NAMALWA (cell line): ENCODE results near the gene KLK12.
A peak's percentile ranks its signal among the peaks of the same experiment; 100 is the strongest.
"Not testable (repeated sequence)": the region's sequence is repeated elsewhere in the genome, so short reads cannot be mapped to it uniquely, and the experiment has no call there.

Source experiments
- DNase-seq: peaks from one replicate; pipeline ENCODE4 v3.0.0-alpha.2; 2015; ENCODE audit warnings: low spot score

The KLK12 gene

DNA sequence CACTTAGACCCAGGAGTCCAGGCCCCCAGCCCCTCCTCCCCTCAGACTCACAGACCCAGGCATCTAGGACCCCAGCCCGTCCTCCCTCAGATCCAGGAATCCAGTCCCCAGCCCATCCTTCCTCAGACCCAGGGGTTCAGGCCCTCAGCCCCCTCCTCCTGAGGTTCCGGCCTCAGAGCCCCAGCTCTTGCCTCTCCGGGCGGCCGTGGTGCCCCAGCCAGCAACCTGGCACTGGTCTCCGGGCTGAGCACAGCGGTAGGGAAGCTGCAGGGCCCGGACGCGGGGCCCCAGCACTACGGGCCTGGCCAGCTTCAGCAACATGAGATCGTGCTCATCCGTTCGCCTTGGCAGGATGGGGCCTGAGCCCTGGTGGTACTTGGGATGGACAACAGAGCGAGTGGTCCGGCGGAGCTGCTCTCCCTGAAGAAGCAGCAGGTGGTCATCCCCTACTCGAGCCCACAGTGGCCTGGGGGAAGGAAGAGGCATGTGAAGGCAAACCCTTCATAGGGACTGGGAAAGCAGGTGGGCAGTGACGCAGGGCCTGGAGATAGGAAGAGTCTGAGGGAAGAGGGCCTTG is 19.0 kb downstream of the KLK12 start:
- DNase-seq, result no peak

DNA sequence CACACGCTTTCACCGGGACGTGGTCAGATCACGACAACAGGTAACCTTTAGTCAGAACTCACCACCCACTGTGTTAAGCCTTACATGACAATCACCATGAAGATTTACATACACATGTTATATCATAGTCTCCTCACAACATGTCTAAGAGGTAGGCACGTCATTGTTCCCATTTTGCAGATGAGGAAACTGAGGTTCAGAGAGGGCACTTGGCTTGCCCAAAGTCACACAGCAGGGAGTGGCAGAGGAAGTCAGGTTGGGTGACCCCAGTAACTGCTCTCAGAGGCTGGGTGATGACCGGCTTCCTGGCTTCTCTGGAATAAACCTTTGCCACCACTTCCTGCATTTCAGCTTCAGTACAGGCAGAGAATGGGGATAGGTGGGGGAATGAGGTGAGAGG is 20.6 kb downstream of the KLK12 start:
- DNase-seq, result no peak

DNA sequence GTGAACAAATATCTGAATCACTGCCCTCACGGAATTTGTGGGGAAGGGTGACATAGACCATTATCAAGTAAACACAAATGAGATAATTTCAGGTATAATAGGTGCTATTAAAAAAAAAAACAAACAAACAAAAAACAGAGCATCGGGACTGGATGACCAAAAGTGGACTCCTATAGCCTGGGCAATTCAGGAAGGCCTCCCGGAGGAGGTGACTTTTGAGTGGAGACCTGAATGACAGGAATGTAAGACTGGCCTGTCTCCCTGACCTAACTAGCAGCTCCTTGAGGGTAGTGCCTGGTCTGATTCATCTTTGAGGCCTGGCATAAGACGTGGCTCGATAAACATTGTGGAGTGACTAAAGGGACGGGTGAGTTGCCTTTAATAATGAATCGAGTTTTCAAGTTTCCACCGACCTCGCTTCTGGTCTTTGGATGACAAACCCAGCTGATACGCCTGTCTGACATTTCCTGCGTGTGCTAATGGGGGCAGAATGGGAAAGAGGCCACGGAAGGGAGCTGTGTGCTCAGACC is 22.1 kb downstream of the KLK12 start:
- DNase-seq, result no peak

DNA sequence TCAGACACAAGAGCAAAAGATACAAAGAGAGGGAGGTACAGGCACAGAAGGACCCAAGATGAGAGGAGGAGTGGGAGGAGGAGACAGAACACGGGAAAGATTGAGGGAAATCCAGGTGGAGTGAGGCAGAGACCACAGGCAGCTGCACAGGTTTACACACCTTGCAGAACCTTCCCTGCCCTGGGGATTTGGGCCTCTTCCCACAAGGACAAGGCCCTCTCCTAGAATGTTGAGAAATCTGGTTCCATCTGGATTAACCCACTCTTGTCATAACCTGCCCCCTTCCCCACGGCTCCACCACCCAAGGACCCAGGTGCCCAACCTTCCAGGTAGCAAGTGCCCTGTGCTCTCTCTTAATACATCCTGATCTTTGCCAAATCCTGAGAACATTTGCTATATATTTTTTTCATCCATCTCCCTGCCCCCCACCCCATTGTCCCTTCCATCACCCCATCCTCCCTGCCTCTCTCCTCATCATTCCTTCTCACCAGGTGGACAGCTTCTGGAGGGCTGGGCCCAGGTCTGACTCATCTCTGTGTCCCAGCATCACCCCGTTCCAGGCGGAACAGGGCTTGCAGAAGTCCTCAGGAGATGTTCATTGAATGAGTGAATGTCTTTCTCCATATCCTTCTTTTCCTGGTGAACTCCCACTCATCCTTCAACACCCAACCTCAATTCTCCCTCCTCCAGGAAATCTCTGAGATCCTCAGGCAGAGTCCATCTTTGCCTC is 24.6 kb downstream of the KLK12 start:
- no peak for DNase-seq

DNA sequence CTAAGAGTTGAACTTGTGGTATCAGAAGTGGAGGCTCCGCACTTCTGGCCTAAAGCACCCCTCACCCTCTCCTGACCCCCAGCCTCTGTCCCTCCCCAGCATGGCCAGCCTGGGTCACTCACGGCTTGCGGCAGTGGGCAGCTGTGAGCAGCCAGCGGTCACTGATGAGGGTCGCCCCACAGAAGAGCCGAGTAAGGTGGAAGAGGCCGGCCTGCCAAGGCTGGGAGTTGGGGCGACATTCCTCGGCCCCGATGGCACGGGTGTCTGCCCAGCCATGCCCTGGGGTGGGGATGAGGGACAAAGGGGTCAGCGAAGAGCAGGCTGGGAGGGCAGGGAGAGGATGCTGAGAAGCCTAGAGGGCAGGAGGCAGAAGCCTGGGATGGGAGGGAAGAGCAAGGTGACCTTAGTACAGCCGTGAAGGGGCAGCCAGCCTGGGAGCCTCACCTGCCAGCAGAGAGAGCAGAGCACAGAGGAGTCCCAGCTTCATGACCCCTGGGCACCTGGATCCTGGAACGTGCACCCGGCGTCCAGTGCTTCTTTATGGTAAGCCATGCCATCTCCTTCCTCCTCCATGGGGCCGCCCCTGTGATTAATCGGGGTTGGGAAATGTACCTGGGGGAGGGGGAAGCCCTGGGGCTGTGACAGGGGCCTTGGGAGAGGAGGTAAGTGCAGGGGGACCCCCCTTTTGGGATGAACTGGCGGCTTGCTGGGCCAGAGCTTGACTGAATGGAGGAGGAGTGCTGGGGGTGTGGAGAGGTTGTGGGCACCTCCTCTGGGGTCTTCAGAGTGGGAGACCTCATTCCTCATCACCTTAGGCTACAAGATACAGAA is 25.5 kb downstream of the KLK12 start:
- no peak for DNase-seq

DNA sequence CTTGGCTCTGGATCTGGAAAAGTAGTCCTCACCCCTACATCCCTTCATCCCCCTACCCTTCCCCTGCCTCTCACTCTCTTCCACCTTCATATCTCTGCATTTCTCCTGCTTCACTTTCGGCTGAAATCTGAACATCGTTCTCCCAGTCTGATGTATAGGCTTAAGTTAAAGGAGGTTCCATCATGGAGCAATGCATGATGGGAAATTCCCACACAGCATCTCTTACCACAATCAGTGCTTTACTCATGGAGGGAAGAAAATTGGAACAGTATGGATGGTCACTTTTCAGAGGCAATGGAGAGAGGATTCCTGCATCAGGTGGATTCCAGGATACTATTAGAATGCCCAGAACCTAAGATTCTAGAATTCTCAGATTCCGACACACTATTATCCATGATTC is 27.3 kb downstream of the KLK12 start:
- no peak for DNase-seq

DNA sequence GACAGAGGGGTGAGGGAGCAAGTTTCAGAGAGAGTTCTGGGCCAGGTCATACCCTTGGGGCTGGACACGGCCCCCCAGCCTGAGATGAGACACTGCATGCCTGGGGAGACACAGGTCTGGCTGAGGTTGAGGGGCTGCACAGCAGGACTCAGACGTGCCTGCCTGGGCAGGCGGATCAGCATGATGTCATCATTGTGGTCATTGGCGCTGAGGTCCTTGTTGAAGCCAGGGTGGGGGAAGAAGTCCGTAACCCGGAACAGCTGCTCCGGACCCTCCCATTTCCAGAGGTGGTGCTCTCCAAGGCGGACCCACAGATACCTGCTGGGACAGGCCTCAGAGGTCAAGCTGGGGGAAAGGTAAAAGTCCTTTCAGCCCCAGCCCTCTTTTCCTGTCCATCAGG is 28.4 kb downstream of the KLK12 start:
- no peak for DNase-seq

DNA sequence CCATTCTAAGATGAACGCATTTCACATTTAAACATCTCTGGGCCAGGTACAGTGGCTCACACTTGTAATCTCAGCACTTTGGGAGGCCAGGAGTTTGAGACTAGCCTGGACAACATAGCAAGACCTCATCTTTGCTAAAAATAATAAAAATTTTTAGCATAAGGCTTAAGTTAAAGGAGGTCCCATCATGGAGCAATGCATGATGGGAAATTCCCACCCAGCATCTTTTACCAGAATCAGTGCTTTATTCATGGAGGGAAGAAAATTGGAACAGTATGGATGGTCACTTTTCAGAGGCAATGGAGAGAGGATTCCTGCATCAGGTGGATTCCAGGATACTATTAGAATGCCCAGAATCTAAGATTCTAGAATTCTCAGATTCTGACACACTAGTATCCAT is 29.6 kb downstream of the KLK12 start:
- no peak for DNase-seq

DNA sequence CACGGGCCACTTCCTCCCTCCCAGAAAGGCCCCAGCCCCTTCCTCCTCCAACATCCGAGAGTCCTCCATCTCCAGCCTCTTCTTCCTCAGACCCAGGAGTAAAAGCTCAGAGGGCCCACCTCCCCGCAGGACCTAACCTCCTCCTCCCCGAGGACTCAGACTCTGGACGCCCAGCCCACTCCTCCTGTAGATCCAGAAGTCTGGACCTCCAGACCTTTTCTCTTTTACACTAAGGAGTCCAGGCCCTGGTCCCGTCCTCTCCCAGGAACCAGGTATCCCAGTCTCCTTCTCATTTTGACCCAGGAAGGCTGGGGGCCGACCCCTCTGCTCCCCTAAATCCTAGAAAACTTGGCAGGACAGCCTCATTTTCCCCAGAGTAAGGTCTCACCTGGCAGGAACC is 31.5 kb downstream of the KLK12 start:
- DNase-seq, result no peak

DNA sequence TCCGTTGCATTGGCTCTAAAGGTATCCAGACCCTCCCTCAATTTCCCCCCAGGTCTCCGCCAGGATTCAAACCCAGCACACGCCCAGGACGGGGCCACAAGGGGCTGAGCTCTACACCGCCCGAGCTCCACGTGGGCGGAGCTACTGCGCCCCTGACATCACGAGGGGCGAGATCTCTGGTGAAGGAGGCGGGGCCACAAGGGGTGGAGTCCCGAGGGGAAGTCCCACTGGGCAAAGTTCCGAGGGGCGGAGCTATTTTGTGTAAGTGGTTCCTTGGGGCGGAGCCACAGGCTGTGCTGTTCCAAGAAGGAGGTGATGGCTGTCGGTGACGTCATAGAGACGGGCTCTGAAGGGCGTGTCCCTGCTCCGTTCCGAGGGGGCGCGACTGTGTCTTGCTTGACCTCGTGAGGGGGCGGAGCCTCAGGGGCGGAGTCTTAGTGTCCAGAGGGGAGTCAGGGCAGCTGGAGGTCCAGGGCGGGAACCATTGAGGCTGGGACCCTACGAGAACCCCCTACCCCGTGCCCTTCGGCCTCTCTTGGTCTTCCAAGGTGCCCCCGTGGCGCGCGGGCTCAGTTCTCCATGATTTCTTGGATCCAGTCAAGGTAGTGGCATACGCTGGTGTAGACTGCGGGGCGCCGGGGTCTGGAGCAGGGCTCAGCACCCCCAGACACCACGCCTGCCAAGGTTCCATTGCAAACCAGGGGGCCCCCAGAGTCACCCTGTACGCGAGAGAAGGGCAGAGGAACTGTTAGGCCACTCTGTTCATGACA is 32.1 kb downstream of the KLK12 start:
- DNase-seq, result peak; percentile 70

DNA sequence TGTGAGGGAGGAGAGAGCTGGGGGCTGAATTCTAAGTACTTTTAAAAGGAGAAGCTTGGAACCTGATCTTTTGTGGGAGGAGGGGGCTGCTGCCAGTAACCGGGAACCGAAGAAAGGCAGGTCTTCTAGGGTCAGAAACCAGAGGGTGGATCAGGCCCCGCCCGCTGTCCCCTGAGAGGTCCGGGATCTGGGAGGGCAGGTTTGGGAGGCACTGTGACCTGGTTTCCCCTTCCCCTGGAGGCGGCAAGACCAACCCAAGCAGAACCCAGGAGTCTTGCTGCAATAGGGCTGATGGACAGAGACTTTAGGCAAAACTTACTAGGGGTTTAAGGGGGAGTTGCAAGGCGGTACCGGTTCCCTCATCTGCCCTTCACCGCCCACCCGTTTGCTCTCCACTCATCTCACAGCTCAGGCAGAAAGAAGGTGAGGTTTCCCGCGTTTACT is 32.7 kb downstream of the KLK12 start:
- no peak for DNase-seq

DNA sequence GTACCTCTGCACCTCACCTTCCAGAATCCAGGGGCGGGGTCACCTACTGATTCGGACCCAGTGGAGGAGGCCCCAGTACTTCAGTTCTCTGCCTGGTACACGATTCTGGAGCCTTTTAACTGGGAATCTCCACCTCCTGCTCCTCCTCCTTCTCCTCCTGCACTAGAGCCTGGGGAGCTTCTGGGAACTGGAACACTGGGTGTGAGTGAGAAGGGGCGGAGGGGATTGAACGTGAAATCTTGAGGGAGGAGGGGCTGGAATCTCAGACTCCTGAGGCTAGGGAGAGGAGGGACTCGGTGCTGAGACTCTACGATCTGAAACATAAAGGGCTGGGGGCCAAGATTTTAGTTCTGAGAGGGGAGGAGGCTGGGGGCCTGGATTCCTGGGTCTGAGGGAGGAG is 33.3 kb downstream of the KLK12 start, which contains the start of gene KLK8:
TSS of gene KLK8 (minus strand) at position 90 of the 400 bp plus-strand sequence. CDS start 437 bp downstream, outside the sequence.
- no peak for DNase-seq

DNA sequence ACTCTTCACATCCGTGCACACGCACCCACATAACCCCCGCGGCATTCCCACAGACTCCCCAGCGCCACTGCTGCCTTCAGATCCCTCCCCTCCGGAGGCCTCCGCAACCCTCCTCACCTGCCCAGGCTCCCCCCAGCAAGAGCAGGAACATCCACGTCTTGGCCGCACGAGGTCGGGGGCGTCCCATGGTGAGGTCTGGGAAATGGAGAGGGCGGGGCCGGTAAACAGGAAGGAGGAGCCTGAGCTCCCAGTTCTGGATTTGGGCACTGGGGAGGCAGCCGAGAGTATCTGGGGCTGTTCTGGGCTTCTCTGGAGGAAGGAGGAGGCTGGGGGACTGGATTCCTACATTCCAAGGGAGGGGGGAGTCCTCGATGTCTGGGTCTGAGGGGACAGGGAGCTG is 33.8 kb downstream of the KLK12 start:
- DNase-seq, result no peak

DNA sequence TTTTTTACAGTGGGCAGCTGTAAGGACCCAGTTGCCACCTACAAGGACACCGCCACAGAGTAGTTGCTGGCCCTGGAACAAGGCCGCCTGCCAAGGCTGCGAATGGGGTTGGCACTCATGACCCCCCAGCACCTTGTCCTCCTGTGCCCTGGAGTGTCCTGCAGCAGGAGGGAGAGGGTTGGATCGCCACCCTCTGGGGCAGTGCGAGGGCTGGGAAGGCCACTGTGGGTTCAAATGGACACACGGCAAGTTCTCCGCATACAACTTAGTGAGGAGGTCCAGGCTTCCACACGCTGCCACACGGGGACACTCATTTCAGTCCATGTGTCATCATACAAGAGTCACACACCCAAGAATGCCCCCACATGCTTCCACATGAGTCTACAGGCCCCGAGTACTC is 34.4 kb downstream of the KLK12 start:
- no peak for DNase-seq

DNA sequence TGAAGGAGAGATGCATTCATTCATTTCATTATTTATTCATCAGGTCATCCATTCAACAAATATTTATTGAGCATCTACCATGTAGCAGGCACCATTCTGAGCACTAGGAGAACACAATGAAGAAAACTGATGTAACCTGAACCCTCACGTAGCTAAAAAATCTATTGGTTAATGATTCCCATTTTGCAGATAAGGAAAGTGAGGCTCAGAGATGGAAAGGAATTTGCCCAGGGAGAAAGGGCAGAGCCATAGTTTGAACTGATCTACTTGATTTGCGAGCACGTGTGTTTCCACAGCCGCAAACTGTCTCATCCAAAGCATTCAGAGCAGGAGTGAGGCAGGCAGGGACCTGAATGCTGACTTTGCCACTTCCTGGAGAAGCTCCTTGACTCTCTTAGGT is 36.1 kb downstream of the KLK12 start:
- DNase-seq, result no peak

DNA sequence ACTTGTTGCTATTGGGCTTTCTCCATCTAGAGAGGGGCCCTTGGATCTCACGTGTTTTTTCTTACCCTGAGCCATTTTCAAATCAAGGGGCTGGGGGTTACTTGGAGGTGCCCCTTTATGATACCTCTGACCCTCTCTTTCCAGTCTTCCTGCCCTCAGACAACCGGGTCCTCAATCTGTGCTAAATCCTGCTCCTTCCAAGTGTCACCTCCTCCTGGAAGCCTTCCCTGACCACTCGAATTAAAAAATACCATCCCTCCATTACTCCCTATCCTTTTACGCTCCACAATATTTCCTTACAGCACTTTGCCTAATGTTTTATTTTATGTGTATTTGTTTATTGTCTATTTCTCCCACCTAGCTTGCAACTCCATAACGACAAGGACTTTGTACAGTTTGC is 36.7 kb downstream of the KLK12 start:
- no peak for DNase-seq

DNA sequence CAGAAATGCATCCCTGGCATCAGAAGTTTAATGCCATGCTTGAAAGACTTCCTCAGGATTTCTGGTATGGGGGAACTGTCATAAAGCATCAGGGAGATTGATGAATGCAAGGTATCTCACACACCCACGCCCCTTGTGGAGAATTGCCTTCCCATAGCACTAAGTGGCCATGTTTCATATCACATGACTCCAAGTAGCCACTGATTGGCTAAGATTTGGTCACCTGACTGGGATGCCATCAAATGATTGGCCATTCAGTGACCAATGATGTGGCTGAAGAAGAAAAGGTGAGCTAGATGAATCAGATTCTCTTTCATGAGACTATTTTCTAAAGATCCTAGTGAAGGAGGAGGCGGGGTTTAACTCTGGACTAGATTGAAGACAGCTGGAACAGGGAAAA is 40.7 kb downstream of the KLK12 start:
- peak; percentile 94 for DNase-seq

DNA sequence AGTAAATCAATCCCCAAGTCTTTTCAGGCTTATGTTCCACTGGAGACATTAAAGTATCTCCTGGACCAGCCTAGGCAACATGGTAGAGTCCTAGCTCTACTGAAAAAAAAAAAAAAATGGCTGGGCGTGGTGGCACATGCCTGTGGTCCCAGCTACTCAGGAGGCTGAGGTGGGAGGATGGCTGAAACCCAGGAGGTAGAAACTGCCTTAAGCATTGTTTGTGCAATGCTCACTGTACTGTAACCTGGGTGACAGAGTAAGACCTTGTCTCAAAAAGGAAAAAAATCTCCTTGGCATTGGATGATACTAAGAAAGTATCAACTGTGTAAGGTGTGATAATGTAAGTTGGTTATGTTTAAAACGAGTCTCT is 42.2 kb downstream of the KLK12 start:
- no peak for DNase-seq

DNA sequence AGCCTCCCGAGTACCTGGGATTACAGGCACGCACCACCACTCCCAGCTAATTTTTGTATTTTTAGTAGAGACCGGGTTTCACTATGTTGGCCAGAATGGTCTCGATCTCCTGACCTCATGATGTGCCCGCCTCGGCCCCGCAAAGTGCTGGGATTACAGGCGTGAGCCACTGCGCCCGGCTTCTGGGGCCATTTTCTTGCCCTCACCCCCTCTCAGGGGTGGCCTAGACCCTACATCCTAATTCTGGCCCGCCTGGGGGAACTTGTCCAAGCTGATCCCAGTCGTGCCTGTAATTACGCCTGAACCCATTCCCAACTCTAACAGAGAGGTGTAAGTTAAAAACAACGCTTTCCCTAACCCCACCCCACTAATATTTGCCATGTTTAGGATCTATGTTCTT is 50.4 kb downstream of the KLK12 start:
- not testable (repeated sequence) for DNase-seq

DNA sequence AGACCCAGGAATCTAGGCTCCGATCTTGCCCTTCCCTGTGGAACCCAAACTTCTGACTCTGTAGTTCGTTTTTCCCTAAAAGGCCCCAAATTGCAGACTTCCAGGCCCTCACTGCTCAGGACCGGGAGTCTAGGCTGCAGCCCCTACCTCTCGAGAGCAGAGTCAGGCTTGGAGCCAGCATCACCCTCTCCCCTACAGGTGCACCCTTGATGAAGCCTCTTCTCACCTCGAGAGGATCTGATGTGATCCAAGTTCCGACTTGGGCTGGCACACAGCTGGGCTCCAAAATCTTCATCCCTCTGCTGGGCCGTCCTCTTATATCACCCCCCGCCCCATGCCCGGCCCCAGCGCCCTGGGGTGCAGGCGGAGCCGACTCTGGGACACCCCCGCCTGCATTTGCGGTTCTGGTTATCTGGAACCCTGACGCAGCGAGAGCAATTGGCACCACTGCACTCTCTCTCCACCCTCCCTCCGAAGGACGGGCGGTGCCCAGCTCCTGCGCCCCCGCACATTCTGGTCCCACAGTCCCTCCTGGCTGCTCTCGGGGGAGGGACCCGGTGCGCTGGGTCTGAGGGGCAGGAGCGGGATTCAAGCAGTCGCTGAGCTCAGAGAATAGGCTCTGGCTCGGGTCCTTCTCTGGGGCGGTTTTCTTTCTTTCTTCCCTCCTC is 51.0 kb downstream of the KLK12 start, which contains the start of gene KLK7:
TSS of gene KLK7 (minus strand) at position 293 of the 668 bp plus-strand sequence. CDS start 1,518 bp downstream, outside the sequence.
- DNase-seq, result no peak

DNA sequence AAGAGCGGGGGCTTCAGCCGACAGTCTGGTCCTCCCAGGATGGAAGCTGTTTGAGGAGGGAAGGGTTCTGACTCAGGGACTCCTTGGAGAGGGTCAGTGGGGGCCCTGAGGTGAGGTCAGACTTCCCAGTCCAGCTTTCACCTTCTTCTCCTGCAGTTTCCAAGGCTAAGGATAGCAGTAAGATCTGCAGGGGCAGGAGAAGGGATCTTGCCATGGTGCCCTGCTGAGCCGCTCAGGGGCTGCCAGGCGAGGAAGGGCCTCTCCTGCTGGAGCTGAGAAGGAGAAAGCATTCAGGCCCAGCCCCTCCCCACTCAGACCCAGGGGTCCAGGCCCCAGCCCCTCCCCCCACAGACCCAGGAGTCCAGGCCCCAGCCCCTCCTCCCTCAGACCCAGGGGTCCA is 52.6 kb downstream of the KLK12 start:
- DNase-seq, result no peak
